Mesenchymal stem cell (in vitro differentiated cells and primary cell): ENCODE data around the gene BCL2L2.

Experiments
- DNase-seq: peaks from one replicate; pipeline ENCODE4 v3.0.0-alpha.2; 2013
- H2AFZ ChIP-seq: one replicate; pipeline ENCODE4 v1.6.1; 2013; ENCODE audit warnings: low read depth, mild to moderate bottlenecking, control low read depth, inconsistent platforms, low read length, moderate library complexity
- H2AK5ac ChIP-seq: 2 replicates; pipeline ENCODE4 v1.6.1; 2013; ENCODE audit warnings: low read length, moderate library complexity, mild to moderate bottlenecking, inconsistent platforms; ENCODE audit not compliant: severe bottlenecking
- H2BK120ac ChIP-seq: one replicate; pipeline ENCODE4 v1.6.1; 2013; ENCODE audit warnings: low read depth, mild to moderate bottlenecking, inconsistent platforms, low read length, moderate library complexity
- H2BK12ac ChIP-seq, 2 experiments: one replicate each; pipeline ENCODE4 v1.6.1; 2013; ENCODE audit warnings: inconsistent platforms in 2 of 2, low read length in 2 of 2, mild to moderate bottlenecking in 2 of 2, moderate library complexity in 2 of 2, control low read depth in 1 of 2
- H2BK15ac ChIP-seq: one replicate; pipeline ENCODE4 v1.6.1; 2013; ENCODE audit warnings: mild to moderate bottlenecking, low read depth, inconsistent platforms; ENCODE audit not compliant: poor library complexity, severe bottlenecking
- H2BK5ac ChIP-seq: 2 replicates; pipeline ENCODE4 v1.6.1; 2013; ENCODE audit warnings: low read depth, mild to moderate bottlenecking, low read length, control low read depth, inconsistent platforms; ENCODE audit not compliant: poor library complexity, severe bottlenecking
- H3K14ac ChIP-seq, 2 experiments: one replicate each; pipeline ENCODE4 v1.6.1; 2013; ENCODE audit warnings: inconsistent platforms in 2 of 2, low read length in 2 of 2, control low read depth in 1 of 2, mild to moderate bottlenecking in 1 of 2, moderate library complexity in 1 of 2
- H3K18ac ChIP-seq, 2 experiments: one replicate each; pipeline ENCODE4 v1.6.1; 2013; ENCODE audit warnings: inconsistent platforms in 2 of 2, low read length in 2 of 2, control low read depth in 1 of 2, low read depth in 1 of 2, mild to moderate bottlenecking in 1 of 2
- H3K23ac ChIP-seq, 2 experiments: one replicate each; pipeline ENCODE4 v1.6.1; 2013; ENCODE audit warnings: inconsistent platforms in 2 of 2, low read length in 2 of 2, mild to moderate bottlenecking in 2 of 2, moderate library complexity in 2 of 2, control low read depth in 1 of 2
- H3K27ac ChIP-seq: 2 replicates; pipeline ENCODE4 v1.5.1; 2013; ENCODE audit warnings: mild to moderate bottlenecking, moderate library complexity, low read length, control low read depth, inconsistent platforms; ENCODE audit not compliant: poor library complexity, severe bottlenecking
- H3K27me3 ChIP-seq, 2 experiments: 2 replicates each; pipeline versions ENCODE4 v1.6.1 to v1.7.0; 2013; ENCODE audit warnings: low read length in 2 of 2, mild to moderate bottlenecking in 2 of 2, moderate library complexity in 2 of 2, control low read depth in 1 of 2, inconsistent platforms in 1 of 2; ENCODE audit not compliant: control insufficient read depth in 1 of 2, insufficient read depth in 1 of 2
- H3K36me3 ChIP-seq, 2 experiments: 2 replicates each; pipeline versions ENCODE4 v1.6.1 to v1.7.0; 2013; ENCODE audit warnings: low read length in 2 of 2, control low read depth in 1 of 2, inconsistent platforms in 1 of 2, low read depth in 1 of 2, mild to moderate bottlenecking in 1 of 2; ENCODE audit not compliant: insufficient read depth in 2 of 2, control insufficient read depth in 1 of 2
- H3K4ac ChIP-seq, 2 experiments: one replicate each; pipeline ENCODE4 v1.6.1; 2013; ENCODE audit warnings: inconsistent platforms in 2 of 2, low read length in 2 of 2, mild to moderate bottlenecking in 2 of 2, moderate library complexity in 2 of 2, control low read depth in 1 of 2, low read depth in 1 of 2
- H3K4me1 ChIP-seq: 2 replicates; pipeline ENCODE4 v1.6.1; 2013; ENCODE audit warnings: low read depth, low read length, control low read depth; ENCODE audit not compliant: control insufficient read depth, insufficient read depth
- H3K4me2 ChIP-seq: 2 replicates; pipeline ENCODE4 v1.6.1; 2013; ENCODE audit warnings: low read length, mild to moderate bottlenecking, inconsistent platforms; ENCODE audit not compliant: poor library complexity, severe bottlenecking
- H3K4me3 ChIP-seq, 2 experiments: 2 replicates each; pipeline versions ENCODE4 v1.5.1 to v1.7.0; 2013; ENCODE audit warnings: low read length in 2 of 2, mild to moderate bottlenecking in 2 of 2, control low read depth in 1 of 2, low read depth in 1 of 2; ENCODE audit not compliant: insufficient read depth in 1 of 2
- H3K79me1 ChIP-seq: replicated peaks from 2 replicates; pipeline ENCODE4 v1.6.1; 2013; ENCODE audit warnings: mild to moderate bottlenecking, control low read depth, low read length, inconsistent platforms; ENCODE audit not compliant: poor library complexity, severe bottlenecking
- H3K9ac ChIP-seq: 2 replicates; pipeline ENCODE4 v1.7.0; 2013; ENCODE audit warnings: mild to moderate bottlenecking, low read length, moderate library complexity
- H3K9me3 ChIP-seq: 2 replicates; pipeline ENCODE4 v1.7.0; 2013; ENCODE audit warnings: mild to moderate bottlenecking, low read length; ENCODE audit not compliant: control insufficient read depth
- H4K8ac ChIP-seq: one replicate; pipeline ENCODE4 v1.6.1; 2013; ENCODE audit warnings: inconsistent platforms, mild to moderate bottlenecking, low read length, moderate library complexity
- H4K91ac ChIP-seq: one replicate; pipeline ENCODE4 v1.6.1; 2013; ENCODE audit warnings: mild to moderate bottlenecking, low read length, inconsistent platforms
- WGBS: methylation state at CpG from one replicate; pipeline ENCODE4 v1.1.7; 2013; ENCODE audit warnings: mixed read lengths; 5-methylcytosine and 5-hydroxymethylcytosine counted together

BCL2L2 gene

DNA sequence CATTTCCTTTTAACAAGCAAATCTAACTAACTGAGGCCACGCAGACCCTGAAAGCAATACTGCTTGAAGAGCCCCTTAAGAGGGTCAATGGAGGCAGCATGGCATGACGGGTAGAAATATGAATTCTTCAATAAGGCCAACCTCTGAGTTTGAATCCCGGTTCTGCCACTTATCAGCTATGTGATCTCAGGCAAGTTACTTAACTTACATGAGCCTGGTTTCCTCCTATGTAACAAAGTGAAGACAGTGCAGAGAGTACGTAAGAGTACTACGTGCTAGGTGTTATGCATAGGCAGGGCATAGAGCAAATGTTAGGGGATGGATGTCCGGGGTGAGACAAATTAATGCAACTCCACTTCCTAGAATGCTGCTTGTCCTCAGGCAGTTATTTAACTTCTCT lies 25.4 kb upstream of the BCL2L2 start:
- H3K79me1 ChIP-seq, result peaks cover 32% of the 10 kb centered on the region
- H3K23ac ChIP-seq, result no peak overlapping the region
- no peak overlapping the region for H2BK15ac ChIP-seq
- H2BK5ac ChIP-seq, result no peak overlapping the region
- peaks cover 7 to 9% of the 10 kb centered on the region in 2 experiments for H3K36me3 ChIP-seq
- H3K9ac ChIP-seq, result no peak overlapping the region
- H3K9me3 ChIP-seq, result no peaks in the 10 kb centered on the region
- H2BK12ac ChIP-seq, result no peak overlapping the region
- no peak for DNase-seq
- H3K27ac ChIP-seq, result no peak overlapping the region
- no peak overlapping the region for H4K91ac ChIP-seq
- no peak overlapping the region for H3K4ac ChIP-seq
- H4K8ac ChIP-seq, result no peak overlapping the region
- H2AK5ac ChIP-seq, result no peak overlapping the region
- H3K4me1 ChIP-seq, result peaks cover 4% of the 10 kb centered on the region
- no peak overlapping the region for H3K4me3 ChIP-seq
- no peak overlapping the region for H3K14ac ChIP-seq
- 91% methylated on average over 5 of the region's 6 CpGs for WGBS
- no peak overlapping the region for H2BK120ac ChIP-seq
- H3K4me2 ChIP-seq, result no peak overlapping the region
- no peak overlapping the region for H3K18ac ChIP-seq
- H3K27me3 ChIP-seq, result no peaks in the 10 kb centered on the region
- H2AFZ ChIP-seq, result no peak overlapping the region

- peaks cover 22% of the 10 kb centered on the region for H3K79me1 ChIP-seq
- no peak overlapping the region for H4K8ac ChIP-seq
- no peak overlapping the region for H2BK5ac ChIP-seq
- peak overlapping the region; percentile 68 for H2AFZ ChIP-seq
- H3K36me3 ChIP-seq, result no peaks in the 10 kb centered on the region
- H2BK120ac ChIP-seq, result peak overlapping the region; percentile 54
- DNase-seq, result peak; percentile 41
- H2BK15ac ChIP-seq, result peak overlapping the region; percentile 26
- H3K14ac ChIP-seq, result no peak overlapping the region
- H3K4me2 ChIP-seq, result peak overlapping the region; percentile 78
- peak overlapping the region; percentile 89 to 94 for H3K4me3 ChIP-seq
- H3K9me3 ChIP-seq, result no peaks in the 10 kb centered on the region
- no peak overlapping the region for H2BK12ac ChIP-seq
- H3K27me3 ChIP-seq, result peaks cover 0 to 7% of the 10 kb centered on the region in 2 experiments
- no peak overlapping the region for H3K27ac ChIP-seq
- H3K9ac ChIP-seq, result peak overlapping the region; percentile 93
- WGBS, result 38% methylated on average over 7 of the region's 9 CpGs
- H3K23ac ChIP-seq, result no peak overlapping the region
- H3K4me1 ChIP-seq, result peaks cover 7% of the 10 kb centered on the region
- peak overlapping the region; percentile 50 for H2AK5ac ChIP-seq
- no peak overlapping the region for H3K4ac ChIP-seq
- H4K91ac ChIP-seq, result no peak overlapping the region
- H3K18ac ChIP-seq, result peak overlapping the region in 1 of 2 experiments; percentile 83
Measured at GRCh38 chr14:23284654-23285529, 21.7 kb upstream of the BCL2L2 start.

DNA sequence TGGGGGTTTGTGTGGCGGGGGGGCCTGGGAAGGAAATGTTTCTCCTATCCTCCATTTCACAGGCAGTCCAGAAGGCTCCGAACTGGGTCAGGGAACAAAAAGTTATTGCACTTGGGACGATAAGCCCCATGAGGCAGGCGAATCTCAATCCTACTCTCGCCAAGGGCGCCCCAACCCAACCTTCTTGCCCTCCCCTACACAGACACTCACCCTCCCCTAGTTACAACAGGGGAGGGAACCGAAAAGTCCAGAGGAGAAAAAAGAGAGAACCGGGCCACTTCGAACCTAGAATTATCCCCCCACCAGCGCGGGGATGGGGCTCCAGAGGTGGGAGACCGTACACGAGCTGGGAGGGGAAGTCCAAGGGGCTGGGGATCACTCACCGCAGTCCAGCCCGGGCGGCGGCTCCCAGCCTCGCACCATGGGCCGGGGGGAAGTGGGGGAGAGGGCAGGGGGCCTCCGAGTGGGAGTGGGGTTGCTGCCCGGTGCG lies 21.1 kb upstream of the BCL2L2 start:
- Histone ChIP-seq H4K8ac (peak overlapping the region; percentile 36), H2BK120ac (peak overlapping the region; percentile 67), H2BK12ac (no peak overlapping the region), H2BK5ac (no peak overlapping the region), H3K4me2 (peak overlapping the region; percentile 78), H2AK5ac (no peak overlapping the region), H3K27ac (no peak overlapping the region), H3K27me3 (peaks cover 0 to 7% of the 10 kb centered on the region in 2 experiments), H2AFZ (peak overlapping the region; percentile 68), H3K9ac (peak overlapping the region; percentile 93), H3K14ac (peak overlapping the region in 1 of 2 experiments; percentile 83), H3K4me1 (peaks cover 5% of the 10 kb centered on the region), H3K36me3 (no peaks in the 10 kb centered on the region), H3K79me1 (peaks cover 17% of the 10 kb centered on the region), H3K23ac (no peak overlapping the region), H3K4ac (peak overlapping the region; percentile 31 to 74), H2BK15ac (peak overlapping the region; percentile 26), H3K9me3 (no peaks in the 10 kb centered on the region), H4K91ac (no peak overlapping the region), H3K18ac (peak overlapping the region; percentile 77 to 83), H3K4me3 (peak overlapping the region; percentile 89 to 94)
- DNase-seq, result no peak
- WGBS, result 0% methylated on average over 17 of the region's 22 CpGs
